Ishikawa (cell line): ENCODE results near the gene PRICKLE1.

ENCODE experiments used
- CEBPB ChIP-seq: IDR thresholded peaks from 2 replicates; pipeline ENCODE4 v1.6.1; 2012
- CREB1 ChIP-seq: IDR thresholded peaks from 2 replicates; pipeline ENCODE4 v1.6.1; 2012; ENCODE audit warnings: low read depth
- EGR1 ChIP-seq: IDR thresholded peaks from 2 replicates; pipeline ENCODE4 v1.6.1; 2012
- EP300 ChIP-seq: IDR thresholded peaks from 2 replicates; pipeline ENCODE4 v1.6.1; 2012; ENCODE audit warnings: borderline replicate concordance
- FOXM1 ChIP-seq: IDR thresholded peaks from 2 replicates; pipeline ENCODE4 v1.6.1; 2012; ENCODE audit warnings: low read depth, borderline replicate concordance
- NFIC ChIP-seq: IDR thresholded peaks from 2 replicates; pipeline ENCODE4 v1.6.1; 2012
- RAD21 ChIP-seq: IDR thresholded peaks from 2 replicates; pipeline ENCODE4 v1.6.1; 2012; ENCODE audit warnings: low read depth
- TAF1 ChIP-seq: IDR thresholded peaks from 2 replicates; pipeline ENCODE4 v1.6.1; 2012; ENCODE audit warnings: low read depth, mild to moderate bottlenecking
- TCF12 ChIP-seq: IDR thresholded peaks from 2 replicates; pipeline ENCODE4 v1.6.1; 2012; ENCODE audit warnings: low read depth
- TEAD4 ChIP-seq: IDR thresholded peaks from 2 replicates; pipeline ENCODE4 v1.6.1; 2012
- YY1 ChIP-seq: IDR thresholded peaks from 2 replicates; pipeline ENCODE4 v1.6.1; 2012; ENCODE audit warnings: low read depth
- ZBTB7A ChIP-seq: IDR thresholded peaks from 2 replicates; pipeline ENCODE4 v1.6.1; 2012; ENCODE audit warnings: low read depth
- TF ChIP-seq, protein P1 (sequence below): IDR thresholded peaks from 2 replicates; pipeline ENCODE4 v1.6.1; 2012
- TF ChIP-seq, protein P2 (sequence below): IDR thresholded peaks from 2 replicates; pipeline ENCODE4 v1.6.1; 2012
- TF ChIP-seq, protein P3 (sequence below): IDR thresholded peaks from 2 replicates; pipeline ENCODE4 v1.6.1; 2012; ENCODE audit warnings: low read depth, mild to moderate bottlenecking

PRICKLE1 gene

DNA sequence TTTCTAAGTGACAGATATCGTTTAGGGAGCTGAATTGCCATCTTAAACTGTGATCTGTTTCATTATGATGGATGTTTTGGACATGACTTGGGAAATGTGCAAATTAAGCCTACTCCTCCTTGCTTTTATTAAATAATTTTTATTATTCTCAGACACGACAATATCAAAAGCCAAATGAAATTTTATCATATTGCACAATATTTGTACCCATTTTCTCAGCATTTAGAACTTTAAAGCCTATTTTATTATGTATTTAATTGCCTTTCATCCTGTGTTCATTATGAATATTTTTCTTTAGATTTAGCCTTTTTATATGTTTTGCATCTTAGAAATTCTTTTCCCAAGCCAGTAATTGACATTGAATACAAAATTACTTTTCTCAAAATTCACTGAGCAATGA is 160.7 kb downstream of the PRICKLE1 start:
- TF ChIP-seq TAF1 (no peak), EP300 (no peak), RAD21 (no peak), YY1 (no peak), CEBPB (no peak), NFIC (no peak), ZBTB7A (no peak), CREB1 (no peak), TCF12 (no peak), EGR1 (no peak), FOXM1 (no peak), TEAD4 (no peak)
- TF ChIP-seq, protein P1, sequence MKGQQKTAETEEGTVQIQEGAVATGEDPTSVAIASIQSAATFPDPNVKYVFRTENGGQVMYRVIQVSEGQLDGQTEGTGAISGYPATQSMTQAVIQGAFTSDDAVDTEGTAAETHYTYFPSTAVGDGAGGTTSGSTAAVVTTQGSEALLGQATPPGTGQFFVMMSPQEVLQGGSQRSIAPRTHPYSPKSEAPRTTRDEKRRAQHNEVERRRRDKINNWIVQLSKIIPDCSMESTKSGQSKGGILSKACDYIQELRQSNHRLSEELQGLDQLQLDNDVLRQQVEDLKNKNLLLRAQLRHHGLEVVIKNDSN: no peak
- TF ChIP-seq, protein P2, sequence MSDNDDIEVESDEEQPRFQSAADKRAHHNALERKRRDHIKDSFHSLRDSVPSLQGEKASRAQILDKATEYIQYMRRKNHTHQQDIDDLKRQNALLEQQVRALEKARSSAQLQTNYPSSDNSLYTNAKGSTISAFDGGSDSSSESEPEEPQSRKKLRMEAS: no peak
- TF ChIP-seq, protein P3, sequence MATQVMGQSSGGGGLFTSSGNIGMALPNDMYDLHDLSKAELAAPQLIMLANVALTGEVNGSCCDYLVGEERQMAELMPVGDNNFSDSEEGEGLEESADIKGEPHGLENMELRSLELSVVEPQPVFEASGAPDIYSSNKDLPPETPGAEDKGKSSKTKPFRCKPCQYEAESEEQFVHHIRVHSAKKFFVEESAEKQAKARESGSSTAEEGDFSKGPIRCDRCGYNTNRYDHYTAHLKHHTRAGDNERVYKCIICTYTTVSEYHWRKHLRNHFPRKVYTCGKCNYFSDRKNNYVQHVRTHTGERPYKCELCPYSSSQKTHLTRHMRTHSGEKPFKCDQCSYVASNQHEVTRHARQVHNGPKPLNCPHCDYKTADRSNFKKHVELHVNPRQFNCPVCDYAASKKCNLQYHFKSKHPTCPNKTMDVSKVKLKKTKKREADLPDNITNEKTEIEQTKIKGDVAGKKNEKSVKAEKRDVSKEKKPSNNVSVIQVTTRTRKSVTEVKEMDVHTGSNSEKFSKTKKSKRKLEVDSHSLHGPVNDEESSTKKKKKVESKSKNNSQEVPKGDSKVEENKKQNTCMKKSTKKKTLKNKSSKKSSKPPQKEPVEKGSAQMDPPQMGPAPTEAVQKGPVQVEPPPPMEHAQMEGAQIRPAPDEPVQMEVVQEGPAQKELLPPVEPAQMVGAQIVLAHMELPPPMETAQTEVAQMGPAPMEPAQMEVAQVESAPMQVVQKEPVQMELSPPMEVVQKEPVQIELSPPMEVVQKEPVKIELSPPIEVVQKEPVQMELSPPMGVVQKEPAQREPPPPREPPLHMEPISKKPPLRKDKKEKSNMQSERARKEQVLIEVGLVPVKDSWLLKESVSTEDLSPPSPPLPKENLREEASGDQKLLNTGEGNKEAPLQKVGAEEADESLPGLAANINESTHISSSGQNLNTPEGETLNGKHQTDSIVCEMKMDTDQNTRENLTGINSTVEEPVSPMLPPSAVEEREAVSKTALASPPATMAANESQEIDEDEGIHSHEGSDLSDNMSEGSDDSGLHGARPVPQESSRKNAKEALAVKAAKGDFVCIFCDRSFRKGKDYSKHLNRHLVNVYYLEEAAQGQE: no peak

DNA sequence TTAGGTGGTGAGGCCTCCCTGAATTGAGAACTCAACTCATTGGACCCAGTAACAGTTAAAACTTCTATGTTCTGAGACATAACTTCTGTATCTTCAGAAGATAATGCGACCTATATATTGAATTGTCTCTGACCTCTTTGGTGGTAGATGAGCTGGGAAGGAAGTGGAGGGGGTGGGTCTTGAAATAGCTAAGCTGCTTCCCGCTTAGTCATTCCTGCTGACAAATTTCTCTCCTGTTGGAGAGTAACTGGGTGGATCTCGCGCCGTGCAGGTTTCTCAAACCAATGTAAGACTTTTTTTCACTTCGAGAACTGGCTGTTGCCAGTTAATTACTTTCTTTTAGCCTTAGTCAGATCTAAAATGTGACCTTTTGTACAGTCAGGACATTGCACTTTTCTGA is 162.8 kb downstream of the PRICKLE1 start:
- TF ChIP-seq, protein P3: no peak
- TF ChIP-seq NFIC: no peak
- no peak for TF ChIP-seq EP300
- TF ChIP-seq, protein P2: no peak
- TF ChIP-seq RAD21: no peak
- TF ChIP-seq TAF1: no peak

DNA sequence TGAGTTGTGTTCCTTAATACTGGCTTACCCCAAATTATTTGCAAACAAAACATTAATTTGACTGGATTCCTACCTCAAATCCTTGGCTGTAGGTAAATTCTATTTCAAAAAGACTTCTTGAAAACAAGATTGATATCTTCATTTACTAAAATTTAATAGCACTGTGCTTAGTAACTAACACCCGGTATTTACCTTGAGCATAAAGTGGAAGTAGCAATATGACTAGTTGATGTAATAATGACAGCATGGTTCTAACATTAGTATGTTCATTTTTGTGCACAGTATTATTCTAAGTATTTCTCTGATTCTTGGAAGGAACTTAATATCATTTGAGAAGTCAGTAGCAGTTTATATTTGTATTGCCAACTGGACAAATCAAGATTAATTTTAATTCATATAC is 166.8 kb downstream of the PRICKLE1 start:
- TF ChIP-seq, protein P1: no peak
- TF ChIP-seq CEBPB (no peak), EGR1 (no peak), CREB1 (no peak), YY1 (no peak), TAF1 (no peak), RAD21 (no peak), ZBTB7A (no peak), TCF12 (no peak), TEAD4 (no peak), NFIC (no peak)
- TF ChIP-seq, protein P3: no peak

DNA sequence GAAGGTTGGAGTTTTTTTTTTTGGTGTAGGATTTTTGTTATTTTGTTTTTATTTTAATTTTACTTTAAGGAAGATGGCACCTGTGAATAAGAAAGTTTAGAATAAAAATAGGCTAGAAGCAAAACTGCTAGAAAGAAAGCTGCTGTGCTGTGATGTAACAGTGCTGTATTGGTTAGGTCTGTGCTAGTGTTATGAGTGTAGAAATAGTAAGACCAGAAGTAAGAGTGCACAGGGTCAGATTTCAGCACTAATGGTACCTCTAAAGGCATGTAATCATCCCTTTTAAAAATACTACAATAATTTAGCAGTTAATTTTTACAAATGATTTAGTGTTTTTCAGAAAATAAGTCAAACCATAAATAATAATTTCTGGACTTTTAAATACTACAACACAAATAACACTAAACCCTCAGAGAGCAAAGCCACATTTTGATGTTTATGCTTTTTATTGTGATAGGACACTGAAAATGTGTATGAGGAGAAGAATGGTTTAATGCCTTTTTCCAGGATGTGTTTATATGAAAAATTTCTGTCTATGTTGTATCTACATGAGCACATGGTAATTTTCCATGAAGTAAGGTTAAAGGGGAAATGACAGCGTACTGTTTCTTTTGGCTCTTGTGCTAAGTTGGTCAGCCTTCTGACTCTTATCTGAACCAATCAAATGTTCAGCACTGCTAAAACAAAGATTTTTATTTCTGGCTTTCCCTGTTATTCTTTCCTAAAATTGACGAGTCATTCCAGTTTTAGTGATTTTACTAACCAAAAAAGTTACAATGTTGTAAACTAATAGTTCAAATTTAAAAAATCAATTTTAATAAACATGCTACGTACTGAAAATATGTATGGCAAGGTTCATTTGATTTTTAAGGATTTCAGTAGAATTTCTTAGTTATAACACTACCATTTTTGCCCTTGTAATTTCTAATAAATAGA is 167.4 kb downstream of the PRICKLE1 start:
- TF ChIP-seq TCF12 (no peak), TEAD4 (no peak), NFIC (no peak), FOXM1 (no peak), RAD21 (no peak), ZBTB7A (no peak)
- TF ChIP-seq, protein P3: no peak
